Neural cell (in vitro differentiated cells): ENCODE measurements around the gene NUBP2. TPM values are rescaled to one million over a fixed set of nuclear protein-coding genes. Genes with fewer than 3 reads are reported as not detected.

ENCODE experiments used
- H2AFZ ChIP-seq: fragments of 200-600, 300-800 bp; sonication (generic), shearing (Covaris generic); 2 replicates; pipeline ENCODE4 v1.6.0; 2014; ENCODE audit warnings: low read depth, mild to moderate bottlenecking, antibody characterized with exemption, low read length, moderate library complexity
- H3F3A ChIP-seq: fragments of 200-600 bp; shearing (Covaris generic); 2 replicates; pipeline ENCODE4 v1.6.1; 2016; ENCODE audit warnings: mild to moderate bottlenecking, moderate library complexity, mixed read lengths, antibody characterized with exemption, low read length; ENCODE audit not compliant: insufficient read depth, poor library complexity, severe bottlenecking
- H3K27ac ChIP-seq: fragments of 200-600, 300-800 bp; sonication (generic), shearing (Covaris generic); 2 replicates; pipeline ENCODE4 v1.5.1; 2014; ENCODE audit warnings: mild to moderate bottlenecking, low read length, moderate library complexity
- H3K27me3 ChIP-seq: fragments of 300-800, 200-600 bp; sonication (generic), shearing (Covaris generic); 2 replicates; pipeline ENCODE4 v1.6.0; 2014; ENCODE audit warnings: mild to moderate bottlenecking, low read depth, low read length, moderate library complexity; ENCODE audit not compliant: insufficient read depth
- H3K36me3 ChIP-seq: fragments of 300-800, 200-600 bp; sonication (generic), shearing (Covaris generic); 2 replicates; pipeline ENCODE4 v1.5.1; 2014; ENCODE audit warnings: mild to moderate bottlenecking, antibody characterized with exemption, low read length, moderate library complexity; ENCODE audit not compliant: insufficient read depth
- H3K4me2 ChIP-seq: fragments of 300-800, 200-600 bp; sonication (generic), shearing (Covaris generic); 2 replicates; pipeline ENCODE4 v1.6.0; 2014; ENCODE audit warnings: mild to moderate bottlenecking, low read length
- H3K4me3 ChIP-seq: fragments of 300-800, 200-600 bp; sonication (generic), shearing (Covaris generic); 2 replicates; pipeline ENCODE4 v1.5.1; 2014; ENCODE audit warnings: mild to moderate bottlenecking, low read length, moderate library complexity
- H3K79me2 ChIP-seq: fragments of 200-600 bp; shearing (Covaris generic); replicated peaks from 2 replicates; pipeline ENCODE4 v1.6.0; 2014; ENCODE audit warnings: mild to moderate bottlenecking, low read length, moderate library complexity; ENCODE audit not compliant: insufficient read depth
- H3K9ac ChIP-seq: fragments of 300-800, 200-600 bp; sonication (generic), shearing (Covaris generic); 2 replicates; pipeline ENCODE4 v1.6.1; 2016; ENCODE audit warnings: mild to moderate bottlenecking, low read length, mixed read lengths
- H3K9me2 ChIP-seq: fragments of 200-600 bp; shearing (Covaris generic); 2 replicates; pipeline ENCODE4 v1.6.1; 2016; ENCODE audit warnings: mild to moderate bottlenecking, low read length, mixed read lengths; ENCODE audit not compliant: insufficient read depth
- H3K9me3 ChIP-seq: fragments of 200-600, 300-800 bp; sonication (generic), shearing (Covaris generic); 2 replicates; pipeline ENCODE4 v1.6.1; 2016; ENCODE audit warnings: mild to moderate bottlenecking, mixed run types, low read length, moderate library complexity, mixed read lengths
- H4K20me1 ChIP-seq: fragments of 200-600 bp; shearing (Covaris generic); 2 replicates; pipeline ENCODE4 v1.6.1; 2016; ENCODE audit warnings: mild to moderate bottlenecking, mixed run types; ENCODE audit not compliant: insufficient read depth
- EP300 ChIP-seq: fragments of 450-650 bp; conservative IDR thresholded peaks from 2 replicates; pipeline ENCODE4 v1.6.1; 2014; ENCODE audit warnings: antibody characterized with exemption, mild to moderate bottlenecking, moderate library complexity; ENCODE audit not compliant: poor library complexity, severe bottlenecking
- EZH2 ChIP-seq: fragments of 200-600, 300-800 bp; shearing (Covaris generic), sonication (generic); IDR thresholded peaks from 2 replicates; pipeline ENCODE4 v1.6.1; 2014; ENCODE audit warnings: antibody characterized with exemption, low read length, borderline replicate concordance, mild to moderate bottlenecking; ENCODE audit not compliant: insufficient read depth, poor library complexity, severe bottlenecking
- MXI1 ChIP-seq: fragments of 450-650 bp; conservative IDR thresholded peaks from 2 replicates; pipeline ENCODE4 v1.6.1; 2014; ENCODE audit warnings: antibody characterized with exemption, mild to moderate bottlenecking; ENCODE audit not compliant: poor library complexity, severe bottlenecking
- POLR2AphosphoS5 ChIP-seq: IDR thresholded peaks from 2 replicates; pipeline ENCODE4 v1.6.1; 2012
- RAD21 ChIP-seq: fragments of 450-650 bp; conservative IDR thresholded peaks from 2 replicates; pipeline ENCODE4 v1.6.1; 2014; ENCODE audit warnings: antibody characterized with exemption, mild to moderate bottlenecking, moderate library complexity
- REST ChIP-seq: IDR thresholded peaks from 2 replicates; pipeline ENCODE4 v1.6.1; 2012; ENCODE audit warnings: borderline replicate concordance
- SMC3 ChIP-seq: fragments of 450-650 bp; conservative IDR thresholded peaks from 2 replicates; pipeline ENCODE4 v1.6.1; 2014; ENCODE audit warnings: antibody characterized with exemption, mild to moderate bottlenecking, moderate library complexity; ENCODE audit not compliant: poor library complexity
- TAF1 ChIP-seq: IDR thresholded peaks from 2 replicates; pipeline ENCODE4 v1.6.1; 2012; ENCODE audit warnings: low read depth
- polyA plus RNA-seq: library from polyadenylated mRNA; depleted of rRNA; stranded (reverse); fragments of >200 nt; gene quantifications from 2 replicates; pipeline ENCODE4 v1.2.3, GENCODE V29; 2014
- TF ChIP-seq, protein P1 (sequence below): fragments of 450-650 bp; IDR thresholded peaks from 2 replicates; pipeline ENCODE4 v1.5.1; 2014; ENCODE audit warnings: antibody characterized with exemption, mild to moderate bottlenecking, moderate library complexity; ENCODE audit not compliant: poor library complexity, severe bottlenecking

Gene NUBP2
- polyA plus RNA-seq, 1 donor from 2014 or later = 213 TPM

GRCh38 chr16:1777375-1778199 is 5.2 kb upstream of the NUBP2 start:
- H3K36me3 ChIP-seq = no peaks in the 10 kb centered on the region
- no peaks in the 10 kb centered on the region for H3K9me2 ChIP-seq
- no peak overlapping the region for H3K27ac ChIP-seq

GRCh38 chr16:1778200-1779179 is 4.3 kb upstream of the NUBP2 start:
- no peak overlapping the region for H3K27ac ChIP-seq
- no peak overlapping the region for H3K4me2 ChIP-seq
- no peaks in the 10 kb centered on the region for H3F3A ChIP-seq
- H3K9me2 ChIP-seq = no peaks in the 10 kb centered on the region
- no peak overlapping the region for H2AFZ ChIP-seq
- TF ChIP-seq SMC3 (no peak), POLR2AphosphoS5 (peak; percentile 27)
- H3K4me3 ChIP-seq = no peak overlapping the region
- no peaks in the 10 kb centered on the region for H3K9me3 ChIP-seq
- no peaks in the 10 kb centered on the region for H3K36me3 ChIP-seq
- no peak overlapping the region for H3K9ac ChIP-seq
- no peaks in the 10 kb centered on the region for H3K27me3 ChIP-seq
- peaks cover 29% of the 10 kb centered on the region for H3K79me2 ChIP-seq
- peaks cover 28% of the 10 kb centered on the region for H4K20me1 ChIP-seq

More at GRCh38 chr16:1777375-1778199, 5.2 kb upstream of the NUBP2 start:
- no peak overlapping the region for H2AFZ ChIP-seq
- H3K27me3 ChIP-seq = no peaks in the 10 kb centered on the region
- TF ChIP-seq POLR2AphosphoS5 (peak; percentile 10), MXI1 (no peak), REST (no peak)
- H3K4me2 ChIP-seq = no peak overlapping the region
- no peaks in the 10 kb centered on the region for H3K9me3 ChIP-seq
- H3K9ac ChIP-seq = no peak overlapping the region
- H3K4me3 ChIP-seq = no peak overlapping the region
- peaks cover 28% of the 10 kb centered on the region for H4K20me1 ChIP-seq
- H3K79me2 ChIP-seq = peaks cover 26% of the 10 kb centered on the region
- H3F3A ChIP-seq = no peaks in the 10 kb centered on the region

GRCh38 chr16:1779234-1779701 is 3.5 kb upstream of the NUBP2 start:
- Histone ChIP-seq H3K4me3 (no peak overlapping the region), H3K79me2 (peaks cover 31% of the 10 kb centered on the region), H3K9me2 (no peaks in the 10 kb centered on the region), H2AFZ (no peak overlapping the region), H3K4me2 (no peak overlapping the region), H3K9me3 (no peaks in the 10 kb centered on the region), H4K20me1 (peaks cover 28% of the 10 kb centered on the region), H3F3A (no peaks in the 10 kb centered on the region), H3K27me3 (no peaks in the 10 kb centered on the region), H3K36me3 (no peaks in the 10 kb centered on the region), H3K27ac (no peak overlapping the region), H3K9ac (no peak overlapping the region)
- TF ChIP-seq EZH2 = no peak
- no peak for TF ChIP-seq EP300
- no peak for TF ChIP-seq RAD21
- no peak for TF ChIP-seq REST
- no peak for TF ChIP-seq SMC3
- no peak for TF ChIP-seq MXI1
- TF ChIP-seq, protein P1, sequence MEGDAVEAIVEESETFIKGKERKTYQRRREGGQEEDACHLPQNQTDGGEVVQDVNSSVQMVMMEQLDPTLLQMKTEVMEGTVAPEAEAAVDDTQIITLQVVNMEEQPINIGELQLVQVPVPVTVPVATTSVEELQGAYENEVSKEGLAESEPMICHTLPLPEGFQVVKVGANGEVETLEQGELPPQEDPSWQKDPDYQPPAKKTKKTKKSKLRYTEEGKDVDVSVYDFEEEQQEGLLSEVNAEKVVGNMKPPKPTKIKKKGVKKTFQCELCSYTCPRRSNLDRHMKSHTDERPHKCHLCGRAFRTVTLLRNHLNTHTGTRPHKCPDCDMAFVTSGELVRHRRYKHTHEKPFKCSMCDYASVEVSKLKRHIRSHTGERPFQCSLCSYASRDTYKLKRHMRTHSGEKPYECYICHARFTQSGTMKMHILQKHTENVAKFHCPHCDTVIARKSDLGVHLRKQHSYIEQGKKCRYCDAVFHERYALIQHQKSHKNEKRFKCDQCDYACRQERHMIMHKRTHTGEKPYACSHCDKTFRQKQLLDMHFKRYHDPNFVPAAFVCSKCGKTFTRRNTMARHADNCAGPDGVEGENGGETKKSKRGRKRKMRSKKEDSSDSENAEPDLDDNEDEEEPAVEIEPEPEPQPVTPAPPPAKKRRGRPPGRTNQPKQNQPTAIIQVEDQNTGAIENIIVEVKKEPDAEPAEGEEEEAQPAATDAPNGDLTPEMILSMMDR = no peak
- TF ChIP-seq POLR2AphosphoS5 = no peak
- TF ChIP-seq TAF1 = no peak
